Tibial nerve (tissue), 4 donors: ENCODE results near the gene CBX6.

Experiments
- EP300 ChIP-seq, 2 donors: sonication (generic); formaldehyde crosslinking; IDR thresholded peaks; one replicate each; pipeline ENCODE4 v1.6.1; 2017; ENCODE audit warnings: antibody characterized with exemption in 2 of 2, mild to moderate bottlenecking in 1 of 2
- POLR2A ChIP-seq, 2 donors: fragments of 450-650 bp; IDR thresholded peaks; one replicate each; pipeline ENCODE4 v1.6.1; 2017; ENCODE audit warnings: antibody characterized with exemption in 2 of 2, mild to moderate bottlenecking in 2 of 2, moderate library complexity in 2 of 2
- TF ChIP-seq, protein P1 (sequence below), 5 experiments: fragments of 200-600 bp in 3 of 5; fragments of 450-650 bp in 2 of 5; sonication (generic) in 3 of 5; IDR thresholded peaks; one replicate each; pipeline ENCODE4 v1.5.1; 2016 to 2019; ENCODE audit warnings: antibody characterized with exemption in 5 of 5, mild to moderate bottlenecking in 3 of 5, moderate library complexity in 2 of 5

GRCh38 chr22:38861927-38862326 lies 10.1 kb downstream of the CBX6 start:
- TF ChIP-seq, protein P1, sequence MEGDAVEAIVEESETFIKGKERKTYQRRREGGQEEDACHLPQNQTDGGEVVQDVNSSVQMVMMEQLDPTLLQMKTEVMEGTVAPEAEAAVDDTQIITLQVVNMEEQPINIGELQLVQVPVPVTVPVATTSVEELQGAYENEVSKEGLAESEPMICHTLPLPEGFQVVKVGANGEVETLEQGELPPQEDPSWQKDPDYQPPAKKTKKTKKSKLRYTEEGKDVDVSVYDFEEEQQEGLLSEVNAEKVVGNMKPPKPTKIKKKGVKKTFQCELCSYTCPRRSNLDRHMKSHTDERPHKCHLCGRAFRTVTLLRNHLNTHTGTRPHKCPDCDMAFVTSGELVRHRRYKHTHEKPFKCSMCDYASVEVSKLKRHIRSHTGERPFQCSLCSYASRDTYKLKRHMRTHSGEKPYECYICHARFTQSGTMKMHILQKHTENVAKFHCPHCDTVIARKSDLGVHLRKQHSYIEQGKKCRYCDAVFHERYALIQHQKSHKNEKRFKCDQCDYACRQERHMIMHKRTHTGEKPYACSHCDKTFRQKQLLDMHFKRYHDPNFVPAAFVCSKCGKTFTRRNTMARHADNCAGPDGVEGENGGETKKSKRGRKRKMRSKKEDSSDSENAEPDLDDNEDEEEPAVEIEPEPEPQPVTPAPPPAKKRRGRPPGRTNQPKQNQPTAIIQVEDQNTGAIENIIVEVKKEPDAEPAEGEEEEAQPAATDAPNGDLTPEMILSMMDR (IDR thresholded peaks at IDR 0.05): no peak
- TF ChIP-seq POLR2A (IDR thresholded peaks at IDR 0.05): no peak
- TF ChIP-seq EP300 (IDR thresholded peaks at IDR 0.05): no peak
